ENCODE results near the gene PHYKPL.

PHYKPL gene

GRCh38 chr5:178252258-178252657 lies 19.7 kb upstream of the PHYKPL start:
- TF ChIP-seq SPI1 (IDR thresholded peaks at IDR 0.05; ENCODE audit: low read depth, low read length) (no peak), TAF1 (IDR thresholded peaks at IDR 0.05; ENCODE audit: low read depth, low read length) (no peak), PAX5 (IDR thresholded peaks at IDR 0.05; ENCODE audit: insufficient read depth, low read length, severe bottlenecking) (no peak), POU2F2 (IDR thresholded peaks at IDR 0.05; ENCODE audit: low read depth, low read length) (no peak), POLR2A (IDR thresholded peaks at IDR 0.05; ENCODE audit: low read depth, low read length) (no peak), POLR2AphosphoS5 (IDR thresholded peaks at IDR 0.05; ENCODE audit: low read depth, low read length) (no peak)
- FAIRE-seq (no peak), DNase-seq (ENCODE audit: insufficient read length, low spot score) (no peak)

- DNase-seq (ENCODE audit: insufficient read length, low spot score), result no peak
- FAIRE-seq, result peak; percentile 23
- TF ChIP-seq TAF1 (IDR thresholded peaks at IDR 0.05; ENCODE audit: low read depth, low read length) (no peak), PAX5 (IDR thresholded peaks at IDR 0.05; ENCODE audit: insufficient read depth, low read length, severe bottlenecking) (no peak), POLR2A (IDR thresholded peaks at IDR 0.05; ENCODE audit: low read depth, low read length) (no peak), POLR2AphosphoS5 (IDR thresholded peaks at IDR 0.05; ENCODE audit: low read depth, low read length) (no peak), SPI1 (IDR thresholded peaks at IDR 0.05; ENCODE audit: low read depth, low read length) (no peak), POU2F2 (IDR thresholded peaks at IDR 0.05; ENCODE audit: low read depth, low read length) (no peak)
Measured at GRCh38 chr5:178250263-178250662, 17.7 kb upstream of the PHYKPL start.

DNA sequence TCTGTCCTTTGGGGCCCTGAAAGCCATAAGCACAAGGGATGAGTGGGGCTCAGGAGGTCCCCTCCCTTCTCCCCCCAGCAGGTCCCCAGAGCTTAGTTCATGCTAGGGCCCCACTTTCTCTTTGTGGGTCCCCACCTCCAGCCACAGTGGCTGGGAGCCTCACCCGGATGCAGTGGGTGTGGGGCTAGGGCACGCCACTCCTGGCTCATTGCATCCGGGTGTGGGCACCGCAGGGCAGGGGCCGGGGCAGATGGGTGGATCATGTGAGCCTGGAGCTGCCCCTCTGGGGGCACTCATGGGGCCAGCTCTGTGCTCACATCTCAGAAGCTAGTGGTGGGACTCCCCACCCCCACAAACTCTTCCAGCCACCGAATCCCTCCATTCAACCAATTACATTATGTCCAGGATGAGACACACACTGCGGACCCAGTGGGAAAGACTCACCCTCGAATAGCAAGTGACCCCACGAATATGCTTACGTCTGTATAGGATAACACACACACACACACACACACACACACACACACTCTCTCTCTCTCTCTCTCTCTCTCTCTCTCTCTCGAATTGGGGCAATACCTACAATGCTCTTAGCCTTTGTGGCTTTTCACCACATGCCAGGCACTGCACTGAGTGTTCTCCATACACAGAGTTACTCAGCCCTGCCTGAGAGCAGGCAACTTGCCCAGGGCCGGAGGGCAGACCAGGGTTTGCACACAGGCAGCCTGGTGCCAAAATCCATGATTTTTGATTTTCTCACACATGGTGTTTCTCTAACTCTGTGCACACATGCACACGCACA lies 16.8 kb upstream of the PHYKPL start:
- FAIRE-seq (peak; percentile 85), DNase-seq (ENCODE audit: insufficient read length, low spot score) (no peak)
- TF ChIP-seq TAF1 (IDR thresholded peaks at IDR 0.05; ENCODE audit: low read depth, low read length), result no peak
- TF ChIP-seq POLR2AphosphoS5 (IDR thresholded peaks at IDR 0.05; ENCODE audit: low read depth, low read length), result no peak

- FAIRE-seq (no peak), DNase-seq (ENCODE audit: insufficient read length, low spot score) (no peak)
- TF ChIP-seq SPI1 (IDR thresholded peaks at IDR 0.05; ENCODE audit: low read depth, low read length), result no peak
- no peak for TF ChIP-seq POLR2AphosphoS5 (IDR thresholded peaks at IDR 0.05; ENCODE audit: low read depth, low read length)
- TF ChIP-seq PAX5 (IDR thresholded peaks at IDR 0.05; ENCODE audit: insufficient read depth, low read length, severe bottlenecking), result no peak
- no peak for TF ChIP-seq POU2F2 (IDR thresholded peaks at IDR 0.05; ENCODE audit: low read depth, low read length)
- TF ChIP-seq POLR2A (IDR thresholded peaks at IDR 0.05; ENCODE audit: low read depth, low read length), result no peak
- TF ChIP-seq TAF1 (IDR thresholded peaks at IDR 0.05; ENCODE audit: low read depth, low read length), result no peak
Measured at GRCh38 chr5:178248750-178249149, 16.1 kb upstream of the PHYKPL start.

DNA sequence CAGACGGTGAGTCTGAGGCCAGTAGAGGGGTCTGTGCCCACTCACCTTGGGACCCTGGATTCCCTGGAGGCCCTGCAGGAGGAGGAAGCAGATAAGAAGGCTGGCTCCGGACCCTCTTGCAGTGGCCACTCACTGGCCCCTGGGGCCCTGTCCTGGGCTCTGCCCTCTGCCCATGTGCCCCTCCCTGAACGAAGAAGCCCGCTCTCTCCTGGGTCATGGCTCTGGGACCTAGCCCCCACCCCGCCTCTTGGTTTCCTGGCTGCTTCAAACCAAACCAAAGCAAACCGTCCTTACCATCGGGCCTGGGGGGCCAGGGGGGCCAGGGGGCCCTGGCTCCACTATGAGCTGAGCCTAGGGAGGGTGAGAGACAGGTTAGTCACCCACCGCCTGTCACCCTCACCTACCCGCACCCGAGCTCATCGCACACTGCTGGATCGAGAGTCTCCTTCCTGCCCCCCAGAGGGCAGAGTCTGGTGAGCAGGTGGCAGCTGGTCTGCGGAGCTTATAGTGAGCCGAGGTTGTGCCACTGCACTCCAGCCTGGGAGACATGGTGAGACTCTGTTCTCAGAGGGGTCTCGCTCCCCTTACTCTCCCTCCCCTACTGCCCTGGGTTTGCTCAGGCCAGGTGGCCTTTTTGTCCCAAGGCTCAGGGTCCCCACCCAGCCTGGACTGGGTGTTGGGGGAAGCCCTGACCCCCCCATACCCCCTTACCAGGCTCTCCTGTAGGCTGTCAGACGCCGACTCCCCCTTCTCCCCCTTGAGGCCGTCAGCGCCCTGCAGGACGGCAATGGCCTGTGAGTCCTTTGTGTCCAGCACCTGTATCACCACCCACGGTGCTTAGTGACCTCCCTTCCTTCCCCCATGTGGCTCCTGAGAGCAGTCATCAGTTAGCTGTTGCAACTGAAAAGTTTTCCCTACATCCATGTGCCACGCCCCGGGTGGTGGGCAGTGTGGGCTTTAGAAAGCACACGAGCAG lies 15.2 kb upstream of the PHYKPL start:
- TF ChIP-seq POLR2A (IDR thresholded peaks at IDR 0.05; ENCODE audit: low read depth, low read length), result no peak
- no peak for TF ChIP-seq SPI1 (IDR thresholded peaks at IDR 0.05; ENCODE audit: low read depth, low read length)
- TF ChIP-seq POLR2AphosphoS5 (IDR thresholded peaks at IDR 0.05; ENCODE audit: low read depth, low read length), result no peak
- no peak for TF ChIP-seq POU2F2 (IDR thresholded peaks at IDR 0.05; ENCODE audit: low read depth, low read length)
- TF ChIP-seq PAX5 (IDR thresholded peaks at IDR 0.05; ENCODE audit: insufficient read depth, low read length, severe bottlenecking), result no peak
- no peak for TF ChIP-seq TAF1 (IDR thresholded peaks at IDR 0.05; ENCODE audit: low read depth, low read length)
- FAIRE-seq, result peak; percentile 66
- no peak for DNase-seq (ENCODE audit: insufficient read length, low spot score)

DNA sequence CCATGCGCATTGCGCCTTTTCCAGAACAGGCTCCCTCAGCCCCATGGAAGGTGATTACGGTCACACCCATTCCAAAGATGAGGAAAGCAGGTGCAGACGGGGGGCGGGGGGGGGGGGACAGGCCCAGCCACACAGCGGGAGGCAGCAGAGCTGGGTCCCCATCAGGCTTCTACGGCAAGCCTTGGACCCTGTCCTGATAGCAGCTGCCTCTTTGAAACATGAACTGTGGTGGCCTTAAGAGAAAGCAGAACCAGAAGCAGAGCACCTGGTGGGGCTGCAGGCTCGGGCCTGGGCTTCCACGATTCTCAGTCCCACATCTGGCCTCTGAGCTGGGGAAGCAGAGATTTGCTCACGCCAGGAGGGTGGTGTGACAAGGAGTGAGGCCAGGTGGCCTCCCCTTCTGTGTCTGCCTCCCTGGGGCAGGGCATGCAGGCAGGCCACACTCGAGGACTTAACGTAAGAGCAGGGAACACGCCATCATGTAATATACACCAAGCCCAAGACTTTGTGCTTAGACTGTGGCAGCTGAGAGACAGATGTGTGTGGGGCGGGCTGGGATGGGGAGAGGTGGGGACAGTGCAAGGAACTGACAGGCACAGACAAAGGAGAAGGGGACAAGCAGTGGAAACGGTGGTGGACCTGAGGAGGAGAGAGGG lies 14.2 kb upstream of the PHYKPL start:
- TF ChIP-seq POU2F2 (IDR thresholded peaks at IDR 0.05; ENCODE audit: low read depth, low read length), result no peak
- TF ChIP-seq SPI1 (IDR thresholded peaks at IDR 0.05; ENCODE audit: low read depth, low read length), result no peak
- no peak for TF ChIP-seq TAF1 (IDR thresholded peaks at IDR 0.05; ENCODE audit: low read depth, low read length)
- TF ChIP-seq POLR2AphosphoS5 (IDR thresholded peaks at IDR 0.05; ENCODE audit: low read depth, low read length), result no peak
- TF ChIP-seq PAX5 (IDR thresholded peaks at IDR 0.05; ENCODE audit: insufficient read depth, low read length, severe bottlenecking), result no peak
- TF ChIP-seq POLR2A (IDR thresholded peaks at IDR 0.05; ENCODE audit: low read depth, low read length), result no peak
- DNase-seq (ENCODE audit: insufficient read length, low spot score), result no peak
- FAIRE-seq, result no peak

DNA sequence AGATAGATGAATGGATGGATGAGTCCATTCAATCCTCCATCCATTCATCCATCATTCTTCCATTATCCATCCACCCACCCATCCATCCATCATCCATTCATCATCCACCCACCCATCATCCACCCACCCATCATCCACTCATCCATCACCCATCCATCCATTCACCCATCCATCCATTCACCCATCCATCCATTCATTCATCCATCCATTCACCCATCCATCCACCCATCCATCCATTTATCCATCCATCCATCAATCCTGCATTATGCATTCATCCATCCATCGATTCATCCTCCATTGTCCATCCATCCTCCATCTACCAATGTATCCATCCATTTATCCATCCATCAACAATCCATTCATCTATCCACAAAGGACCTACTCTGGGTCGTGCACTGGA lies 12.8 kb upstream of the PHYKPL start:
- no peak for FAIRE-seq

DNA sequence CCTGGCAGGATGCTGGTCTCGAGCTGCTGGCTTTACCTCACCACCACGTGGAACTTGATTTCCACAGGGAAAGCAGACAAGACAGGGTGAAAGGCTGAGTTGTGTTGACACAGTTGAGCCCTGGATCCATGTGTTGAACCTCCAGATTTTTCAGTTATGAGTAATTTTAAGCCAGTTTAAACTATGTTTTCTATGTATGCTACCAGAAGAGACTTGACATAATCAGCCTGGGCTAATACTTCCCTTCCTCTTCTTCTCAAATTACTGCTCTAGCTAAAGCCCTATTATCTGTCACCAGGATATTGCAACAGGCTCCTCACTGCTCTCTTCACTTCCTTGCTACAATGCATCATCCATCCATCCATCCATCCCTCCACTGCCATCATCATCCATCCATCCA lies 12.0 kb upstream of the PHYKPL start:
- DNase-seq (ENCODE audit: insufficient read length, low spot score), result no peak
- TF ChIP-seq POLR2AphosphoS5 (IDR thresholded peaks at IDR 0.05; ENCODE audit: low read depth, low read length) (no peak), TAF1 (IDR thresholded peaks at IDR 0.05; ENCODE audit: low read depth, low read length) (no peak), POLR2A (IDR thresholded peaks at IDR 0.05; ENCODE audit: low read depth, low read length) (no peak)
- FAIRE-seq, result no peak

More for the DNA sequence above, 12.8 kb upstream of the PHYKPL start:
- DNase-seq (ENCODE audit: insufficient read length, low spot score), result no peak
- TF ChIP-seq SPI1 (IDR thresholded peaks at IDR 0.05; ENCODE audit: low read depth, low read length) (no peak), POLR2A (IDR thresholded peaks at IDR 0.05; ENCODE audit: low read depth, low read length) (no peak), POLR2AphosphoS5 (IDR thresholded peaks at IDR 0.05; ENCODE audit: low read depth, low read length) (no peak), TAF1 (IDR thresholded peaks at IDR 0.05; ENCODE audit: low read depth, low read length) (no peak), PAX5 (IDR thresholded peaks at IDR 0.05; ENCODE audit: insufficient read depth, low read length, severe bottlenecking) (no peak)

DNA sequence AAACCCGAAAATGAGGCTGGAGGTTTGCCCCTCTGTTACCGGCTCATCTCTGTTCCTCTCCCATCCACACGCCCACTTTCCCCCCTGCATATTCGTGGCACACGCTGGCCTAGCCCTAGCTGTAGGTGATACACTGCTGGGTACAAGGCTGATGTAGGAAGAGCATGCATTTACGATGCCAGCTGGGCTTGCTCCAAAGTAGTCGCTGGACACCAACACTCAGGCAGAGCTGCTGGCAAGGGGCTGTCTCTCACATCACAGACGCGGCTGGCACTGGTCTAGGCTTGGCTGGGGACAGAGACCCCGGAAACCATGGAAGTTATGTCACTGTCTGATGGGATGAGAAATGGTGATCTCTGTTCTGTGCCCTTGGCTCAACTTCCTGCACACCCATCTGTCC lies 9.8 kb upstream of the PHYKPL start:
- TF ChIP-seq TAF1 (IDR thresholded peaks at IDR 0.05; ENCODE audit: low read depth, low read length) (no peak), POU2F2 (IDR thresholded peaks at IDR 0.05; ENCODE audit: low read depth, low read length) (no peak), PAX5 (IDR thresholded peaks at IDR 0.05; ENCODE audit: insufficient read depth, low read length, severe bottlenecking) (no peak), POLR2AphosphoS5 (IDR thresholded peaks at IDR 0.05; ENCODE audit: low read depth, low read length) (no peak), POLR2A (IDR thresholded peaks at IDR 0.05; ENCODE audit: low read depth, low read length) (no peak), SPI1 (IDR thresholded peaks at IDR 0.05; ENCODE audit: low read depth, low read length) (no peak)
- no peak for DNase-seq (ENCODE audit: insufficient read length, low spot score)
- no peak for FAIRE-seq

All from GM12891 (cell line).